ENCODE data around the gene C17orf75. TPM values are rescaled to one million over a fixed set of nuclear protein-coding genes. Genes with fewer than 3 reads are reported as not detected.

The C17orf75 gene
- total and polyA plus RNA-seq, 4 donors = 4.7 to 10.1 (median 7.6) TPM

- Histone ChIP-seq H3K27ac (ENCODE audit: low read depth in 1 of 2, low read length in 2 of 2) (no peak overlapping the region), H3K27me3 (ENCODE audit: control insufficient read depth in 4 of 4, insufficient read depth in 4 of 4, low read length in 3 of 4) (no peaks in the 10 kb centered on the region), H3K4me1 (ENCODE audit: control insufficient read depth in 4 of 4, insufficient read depth in 4 of 4, low read length in 3 of 4) (no peaks in the 10 kb centered on the region), H3K9me3 (ENCODE audit: control insufficient read depth in 4 of 4, low read length in 3 of 4) (no peaks in the 10 kb centered on the region), H3K36me3 (ENCODE audit: control insufficient read depth in 4 of 4, insufficient read depth in 3 of 4, low read depth in 1 of 4, low read length in 3 of 4) (no peaks in the 10 kb centered on the region), H3K4me3 (ENCODE audit: low read depth in 1 of 3, low read length in 3 of 3) (no peak overlapping the region), H3K9ac (ENCODE audit: low read depth in 1 of 2, low read length in 2 of 2) (no peak overlapping the region)
- no peak for DNase-seq (ENCODE audit: low spot score)
- TF ChIP-seq TAF1 (conservative IDR thresholded peaks at IDR 0.05) = no peak
- TF ChIP-seq, protein P1, sequence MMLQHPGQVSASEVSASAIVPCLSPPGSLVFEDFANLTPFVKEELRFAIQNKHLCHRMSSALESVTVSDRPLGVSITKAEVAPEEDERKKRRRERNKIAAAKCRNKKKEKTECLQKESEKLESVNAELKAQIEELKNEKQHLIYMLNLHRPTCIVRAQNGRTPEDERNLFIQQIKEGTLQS (IDR thresholded peaks at IDR 0.05) = no peak
- no peak for TF ChIP-seq NR2F2 (IDR thresholded peaks at IDR 0.05)
- no peak for TF ChIP-seq HNF4A (conservative IDR thresholded peaks at IDR 0.05)
- TF ChIP-seq JUND (IDR thresholded peaks at IDR 0.05) = no peak
- TF ChIP-seq CTCF (IDR thresholded peaks at IDR 0.05; ENCODE audit: low read depth, low read length, missing input control) = no peak
- TF ChIP-seq, protein P2, sequence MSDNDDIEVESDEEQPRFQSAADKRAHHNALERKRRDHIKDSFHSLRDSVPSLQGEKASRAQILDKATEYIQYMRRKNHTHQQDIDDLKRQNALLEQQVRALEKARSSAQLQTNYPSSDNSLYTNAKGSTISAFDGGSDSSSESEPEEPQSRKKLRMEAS (IDR thresholded peaks at IDR 0.05) = no peak
- no peak for TF ChIP-seq RAD21 (IDR thresholded peaks at IDR 0.05)
- no peak for TF ChIP-seq FOXA1 (IDR thresholded peaks at IDR 0.05)
- TF ChIP-seq HNF4G (IDR thresholded peaks at IDR 0.05) = no peak
- TF ChIP-seq REST (IDR thresholded peaks at IDR 0.05) = no peak
- no peak for TF ChIP-seq FOXA2 (IDR thresholded peaks at IDR 0.05)
- no peak for TF ChIP-seq SP1 (IDR thresholded peaks at IDR 0.05)
- no peak for TF ChIP-seq YY1 (IDR thresholded peaks at IDR 0.05)
- TF ChIP-seq GABPA (IDR thresholded peaks at IDR 0.05 in 1 of 2, conservative IDR thresholded peaks at IDR 0.05 in 1 of 2) = no peak
- 82% methylated on average over 20 of the region's 20 CpGs for WGBS
Observed at GRCh38 chr17:32283745-32284201, 58.2 kb downstream of the C17orf75 start.

DNA sequence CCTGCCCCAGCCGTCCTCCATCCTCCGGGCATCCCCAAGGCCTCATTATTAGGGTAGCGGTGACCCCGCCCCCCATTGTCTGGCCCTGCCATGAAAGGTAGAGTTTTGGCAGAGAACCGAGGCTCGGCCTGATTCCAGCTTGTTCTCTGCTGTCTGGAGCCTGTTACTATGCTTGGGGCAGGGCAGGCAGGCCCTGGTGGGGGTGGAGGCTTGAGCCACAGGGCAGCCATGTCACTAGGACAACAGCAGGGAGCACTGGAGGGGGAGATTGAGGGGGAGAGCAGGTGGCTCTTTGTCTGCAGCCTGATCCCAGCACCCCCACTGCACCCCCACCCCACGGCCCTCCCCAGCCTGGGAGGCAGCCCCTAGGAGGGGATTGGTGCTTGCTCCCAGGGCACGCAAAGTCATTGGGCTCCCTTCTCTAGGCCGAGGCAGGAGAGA is 60.9 kb downstream of the C17orf75 start:
- Histone ChIP-seq H3K36me3 (ENCODE audit: control insufficient read depth in 4 of 4, insufficient read depth in 3 of 4, low read depth in 1 of 4, low read length in 3 of 4) (no peaks in the 10 kb centered on the region), H3K4me3 (ENCODE audit: low read depth in 1 of 3, low read length in 3 of 3) (no peak overlapping the region), H3K27ac (ENCODE audit: low read depth in 1 of 2, low read length in 2 of 2) (no peak overlapping the region), H3K9me3 (ENCODE audit: control insufficient read depth in 4 of 4, low read length in 3 of 4) (no peaks in the 10 kb centered on the region), H3K27me3 (ENCODE audit: control insufficient read depth in 4 of 4, insufficient read depth in 4 of 4, low read length in 3 of 4) (no peaks in the 10 kb centered on the region), H3K9ac (ENCODE audit: low read depth in 1 of 2, low read length in 2 of 2) (no peak overlapping the region), H3K4me1 (ENCODE audit: control insufficient read depth in 4 of 4, insufficient read depth in 4 of 4, low read length in 3 of 4) (no peaks in the 10 kb centered on the region)
- TF ChIP-seq HNF4G (IDR thresholded peaks at IDR 0.05) = no peak
- no peak for DNase-seq (ENCODE audit: low spot score)
- WGBS = 67% methylated on average over 9 of the region's 9 CpGs

Measured in liver (tissue), 9 donors.